HL-60 (cell line): ENCODE results near the gene CNPY3.
A peak's percentile ranks its signal among the peaks of the same experiment; 100 is the strongest.

ENCODE experiments used
- DNase-seq, 2 experiments: peaks; one replicate each; pipeline ENCODE4 v3.0.0-alpha.2; 2010 to 2020; ENCODE audit warnings: low read depth in 1 of 2, low spot score in 1 of 2
- H3K27ac ChIP-seq: fragments of 250-450 bp; sonication (Bioruptor Pico); replicated peaks from 2 replicates; pipeline ENCODE4 v1.5.1; 2020; ENCODE audit warnings: mild to moderate bottlenecking, moderate library complexity
- H3K27me3 ChIP-seq: fragments of 250-450 bp; sonication (Bioruptor Pico); 2 replicates; pipeline ENCODE4 v1.5.1; 2021; ENCODE audit warnings: mild to moderate bottlenecking, moderate library complexity; ENCODE audit not compliant: insufficient read depth, poor library complexity, severe bottlenecking
- H3K4me3 ChIP-seq: replicated peaks from 2 replicates; pipeline ENCODE4 v1.5.1; 2011; ENCODE audit warnings: mild to moderate bottlenecking, control low read depth, low read length; ENCODE audit not compliant: insufficient read depth
- GABPA ChIP-seq: IDR thresholded peaks from 2 replicates; pipeline ENCODE4 v1.6.1; 2012; ENCODE audit warnings: low read depth
- POLR2AphosphoS5 ChIP-seq: IDR thresholded peaks from 2 replicates; pipeline ENCODE4 v1.6.1; 2012; ENCODE audit warnings: low read depth
- SPI1 ChIP-seq: IDR thresholded peaks from 2 replicates; pipeline ENCODE4 v1.6.1; 2012; ENCODE audit warnings: low read depth, mild to moderate bottlenecking, borderline replicate concordance
- TF ChIP-seq, protein P1 (sequence below): IDR thresholded peaks from one replicate; pipeline ENCODE4 v1.5.1; 2011; ENCODE audit warnings: low read length, control low read depth, inconsistent platforms; ENCODE audit not compliant: insufficient read depth
- TF ChIP-seq, protein P2 (sequence below): IDR thresholded peaks from 2 replicates; pipeline ENCODE4 v1.6.1; 2012; ENCODE audit warnings: low read depth; ENCODE audit not compliant: insufficient replicate concordance

Gene CNPY3

DNA sequence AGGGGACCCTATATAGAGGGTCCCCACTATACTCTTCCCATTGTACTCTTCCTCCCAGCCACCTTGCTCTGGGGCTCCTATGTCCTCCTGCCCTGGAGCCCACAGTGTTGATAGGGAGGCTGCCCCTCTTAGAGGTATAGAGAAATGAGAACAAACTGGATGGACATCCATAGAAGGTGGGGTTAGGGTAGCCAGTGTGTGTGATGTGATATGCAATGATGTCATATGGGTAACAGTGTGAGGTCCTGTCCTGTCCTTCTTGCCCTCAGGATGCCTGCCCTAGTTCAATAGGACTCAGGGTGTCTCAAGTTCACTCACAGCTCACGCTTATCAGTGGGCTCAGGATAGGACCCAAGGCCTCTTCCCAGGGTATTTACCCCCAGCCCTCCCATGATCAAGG, 13.0 kb upstream of the CNPY3 start:
- H3K27me3 ChIP-seq: no peaks in the 10 kb centered on the region
- H3K27ac ChIP-seq: no peak overlapping the region
- TF ChIP-seq POLR2AphosphoS5 (no peak), SPI1 (no peak)
- TF ChIP-seq, protein P1, sequence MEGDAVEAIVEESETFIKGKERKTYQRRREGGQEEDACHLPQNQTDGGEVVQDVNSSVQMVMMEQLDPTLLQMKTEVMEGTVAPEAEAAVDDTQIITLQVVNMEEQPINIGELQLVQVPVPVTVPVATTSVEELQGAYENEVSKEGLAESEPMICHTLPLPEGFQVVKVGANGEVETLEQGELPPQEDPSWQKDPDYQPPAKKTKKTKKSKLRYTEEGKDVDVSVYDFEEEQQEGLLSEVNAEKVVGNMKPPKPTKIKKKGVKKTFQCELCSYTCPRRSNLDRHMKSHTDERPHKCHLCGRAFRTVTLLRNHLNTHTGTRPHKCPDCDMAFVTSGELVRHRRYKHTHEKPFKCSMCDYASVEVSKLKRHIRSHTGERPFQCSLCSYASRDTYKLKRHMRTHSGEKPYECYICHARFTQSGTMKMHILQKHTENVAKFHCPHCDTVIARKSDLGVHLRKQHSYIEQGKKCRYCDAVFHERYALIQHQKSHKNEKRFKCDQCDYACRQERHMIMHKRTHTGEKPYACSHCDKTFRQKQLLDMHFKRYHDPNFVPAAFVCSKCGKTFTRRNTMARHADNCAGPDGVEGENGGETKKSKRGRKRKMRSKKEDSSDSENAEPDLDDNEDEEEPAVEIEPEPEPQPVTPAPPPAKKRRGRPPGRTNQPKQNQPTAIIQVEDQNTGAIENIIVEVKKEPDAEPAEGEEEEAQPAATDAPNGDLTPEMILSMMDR: no peak
- TF ChIP-seq, protein P2, sequence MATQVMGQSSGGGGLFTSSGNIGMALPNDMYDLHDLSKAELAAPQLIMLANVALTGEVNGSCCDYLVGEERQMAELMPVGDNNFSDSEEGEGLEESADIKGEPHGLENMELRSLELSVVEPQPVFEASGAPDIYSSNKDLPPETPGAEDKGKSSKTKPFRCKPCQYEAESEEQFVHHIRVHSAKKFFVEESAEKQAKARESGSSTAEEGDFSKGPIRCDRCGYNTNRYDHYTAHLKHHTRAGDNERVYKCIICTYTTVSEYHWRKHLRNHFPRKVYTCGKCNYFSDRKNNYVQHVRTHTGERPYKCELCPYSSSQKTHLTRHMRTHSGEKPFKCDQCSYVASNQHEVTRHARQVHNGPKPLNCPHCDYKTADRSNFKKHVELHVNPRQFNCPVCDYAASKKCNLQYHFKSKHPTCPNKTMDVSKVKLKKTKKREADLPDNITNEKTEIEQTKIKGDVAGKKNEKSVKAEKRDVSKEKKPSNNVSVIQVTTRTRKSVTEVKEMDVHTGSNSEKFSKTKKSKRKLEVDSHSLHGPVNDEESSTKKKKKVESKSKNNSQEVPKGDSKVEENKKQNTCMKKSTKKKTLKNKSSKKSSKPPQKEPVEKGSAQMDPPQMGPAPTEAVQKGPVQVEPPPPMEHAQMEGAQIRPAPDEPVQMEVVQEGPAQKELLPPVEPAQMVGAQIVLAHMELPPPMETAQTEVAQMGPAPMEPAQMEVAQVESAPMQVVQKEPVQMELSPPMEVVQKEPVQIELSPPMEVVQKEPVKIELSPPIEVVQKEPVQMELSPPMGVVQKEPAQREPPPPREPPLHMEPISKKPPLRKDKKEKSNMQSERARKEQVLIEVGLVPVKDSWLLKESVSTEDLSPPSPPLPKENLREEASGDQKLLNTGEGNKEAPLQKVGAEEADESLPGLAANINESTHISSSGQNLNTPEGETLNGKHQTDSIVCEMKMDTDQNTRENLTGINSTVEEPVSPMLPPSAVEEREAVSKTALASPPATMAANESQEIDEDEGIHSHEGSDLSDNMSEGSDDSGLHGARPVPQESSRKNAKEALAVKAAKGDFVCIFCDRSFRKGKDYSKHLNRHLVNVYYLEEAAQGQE: no peak
- no peak overlapping the region for H3K4me3 ChIP-seq
- no peak for DNase-seq

DNA sequence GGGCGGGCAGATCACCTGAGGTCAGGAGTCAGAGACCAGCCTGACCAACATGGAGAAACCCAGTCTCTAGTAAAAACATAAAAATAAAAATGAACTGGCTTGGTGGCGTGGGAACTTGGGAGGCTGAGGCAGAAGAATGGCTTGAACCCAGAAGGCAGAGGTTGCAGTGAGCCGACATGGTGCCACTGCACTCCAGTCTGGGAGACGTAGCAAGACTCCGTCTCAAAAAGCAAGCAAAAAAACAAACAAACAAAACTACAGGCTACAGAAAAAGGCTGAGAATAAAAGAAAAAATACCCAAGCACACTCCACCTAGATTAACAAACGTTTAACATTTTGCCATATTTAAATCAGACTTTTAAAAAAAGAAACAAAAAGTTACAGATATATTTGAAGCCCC, 7.5 kb upstream of the CNPY3 start:
- TF ChIP-seq, protein P1: no peak
- TF ChIP-seq POLR2AphosphoS5 (no peak), SPI1 (no peak), GABPA (no peak)
- TF ChIP-seq, protein P2: no peak
- no peak overlapping the region for H3K4me3 ChIP-seq
- DNase-seq: no peak
- H3K27ac ChIP-seq: no peak overlapping the region
- H3K27me3 ChIP-seq: no peaks in the 10 kb centered on the region

DNA sequence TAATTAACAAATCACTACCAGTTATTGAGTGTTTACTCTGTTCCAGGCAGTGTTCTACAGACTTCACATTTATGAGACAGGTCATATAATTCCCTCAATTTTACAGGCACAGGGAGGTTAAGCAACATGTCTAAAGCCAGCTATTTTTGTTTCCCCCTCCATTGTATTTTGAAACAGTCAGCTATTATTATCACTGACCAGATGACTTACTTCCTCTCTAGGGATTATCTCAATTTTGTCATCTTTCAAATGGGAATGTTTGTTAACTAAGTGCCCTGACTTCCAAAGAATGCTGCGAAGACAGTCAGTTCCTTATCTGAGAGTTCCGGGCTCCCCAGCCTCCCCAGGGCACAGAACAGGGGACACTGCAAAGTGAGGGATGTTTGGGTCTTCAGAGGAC, 5.6 kb upstream of the CNPY3 start:
- Histone ChIP-seq H3K4me3 (no peak overlapping the region), H3K27ac (no peak overlapping the region), H3K27me3 (no peaks in the 10 kb centered on the region)
- 0 out of 2 replicates have a peak, but pooled peaks have one; percentile 40 for TF ChIP-seq SPI1
- TF ChIP-seq, protein P2: no peak
- DNase-seq: peak in 1 of 2 experiments; percentile 79
